NT2/D1 (cell line): ENCODE results near the gene COL20A1.

Experiments
- DNase-seq: peaks from one replicate; pipeline ENCODE4 v3.0.0-alpha.2; 2011; ENCODE audit warnings: low read depth, low spot score
- H3K27me3 ChIP-seq: 2 replicates; pipeline ENCODE4 v1.6.0; 2011; ENCODE audit warnings: mild to moderate bottlenecking; ENCODE audit not compliant: insufficient read length, insufficient read depth
- H3K36me3 ChIP-seq: 2 replicates; pipeline ENCODE4 v1.6.1; 2011; ENCODE audit warnings: mild to moderate bottlenecking, low read length, mixed read lengths; ENCODE audit not compliant: insufficient read depth, insufficient read length
- H3K4me1 ChIP-seq: 2 replicates; pipeline ENCODE4 v1.5.1; 2011; ENCODE audit not compliant: insufficient read depth, insufficient read length
- H3K4me3 ChIP-seq: 2 replicates; pipeline ENCODE4 v1.5.1; 2011; ENCODE audit warnings: low read depth; ENCODE audit not compliant: insufficient read length
- H3K9ac ChIP-seq: 2 replicates; pipeline ENCODE4 v1.6.0; 2011; ENCODE audit warnings: low read depth; ENCODE audit not compliant: insufficient read length
- H3K9me3 ChIP-seq: 2 replicates; pipeline ENCODE4 v1.5.1; 2011; ENCODE audit warnings: mild to moderate bottlenecking, low read length; ENCODE audit not compliant: insufficient read depth
- SUZ12 ChIP-seq: IDR thresholded peaks from 2 replicates; pipeline ENCODE4 v1.6.1; 2011; ENCODE audit not compliant: insufficient read length, insufficient read depth; ENCODE audit errors: extremely low read depth
- YY1 ChIP-seq: IDR thresholded peaks from 2 replicates; pipeline ENCODE4 v1.6.1; 2011; ENCODE audit not compliant: insufficient read length, insufficient read depth
- ZNF274 ChIP-seq: IDR thresholded peaks from 2 replicates; pipeline ENCODE4 v1.6.1; 2011; ENCODE audit warnings: mild to moderate bottlenecking, low read depth, low read length

The COL20A1 gene

GRCh38 chr20:63313349-63314014 lies 20.5 kb downstream of the COL20A1 start:
- Histone ChIP-seq H3K36me3 (peaks cover 8% of the 10 kb centered on the region), H3K4me3 (no peak overlapping the region), H3K4me1 (peaks cover 17% of the 10 kb centered on the region), H3K9me3 (no peaks in the 10 kb centered on the region), H3K27me3 (no peaks in the 10 kb centered on the region), H3K9ac (no peak overlapping the region)
- DNase-seq, result no peak
- TF ChIP-seq YY1 (no peak), SUZ12 (no peak), ZNF274 (no peak)

GRCh38 chr20:63314015-63314471 lies 21.1 kb downstream of the COL20A1 start:
- Histone ChIP-seq H3K4me1 (peaks cover 16% of the 10 kb centered on the region), H3K4me3 (no peak overlapping the region), H3K27me3 (no peaks in the 10 kb centered on the region), H3K9ac (no peak overlapping the region), H3K9me3 (no peaks in the 10 kb centered on the region), H3K36me3 (peaks cover 8% of the 10 kb centered on the region)
- no peak for DNase-seq
- no peak for TF ChIP-seq YY1
- TF ChIP-seq SUZ12, result no peak

- Histone ChIP-seq H3K36me3 (peaks cover 8% of the 10 kb centered on the region), H3K9ac (no peak overlapping the region), H3K27me3 (no peaks in the 10 kb centered on the region), H3K4me3 (no peak overlapping the region), H3K4me1 (peaks cover 12% of the 10 kb centered on the region), H3K9me3 (no peaks in the 10 kb centered on the region)
- TF ChIP-seq SUZ12, result no peak
- no peak for TF ChIP-seq YY1
- no peak for TF ChIP-seq ZNF274
- no peak for DNase-seq
Measured at GRCh38 chr20:63314566-63315239, 21.7 kb downstream of the COL20A1 start.

- H3K4me3 ChIP-seq, result no peak overlapping the region
- no peak overlapping the region for H3K9ac ChIP-seq
- peaks cover 8% of the 10 kb centered on the region for H3K36me3 ChIP-seq
- H3K4me1 ChIP-seq, result peaks cover 8% of the 10 kb centered on the region
- no peak for TF ChIP-seq SUZ12
- H3K9me3 ChIP-seq, result no peaks in the 10 kb centered on the region
- DNase-seq, result no peak
- no peaks in the 10 kb centered on the region for H3K27me3 ChIP-seq
Measured at GRCh38 chr20:63315240-63315689, 22.3 kb downstream of the COL20A1 start.

- peaks cover 8% of the 10 kb centered on the region for H3K36me3 ChIP-seq
- H3K4me3 ChIP-seq, result no peak overlapping the region
- peaks cover 8% of the 10 kb centered on the region for H3K4me1 ChIP-seq
- no peak for TF ChIP-seq YY1
- no peaks in the 10 kb centered on the region for H3K9me3 ChIP-seq
- DNase-seq, result no peak
- no peak overlapping the region for H3K9ac ChIP-seq
- H3K27me3 ChIP-seq, result no peaks in the 10 kb centered on the region
Measured at GRCh38 chr20:63315731-63316491, 22.9 kb downstream of the COL20A1 start.

- Histone ChIP-seq H3K27me3 (no peaks in the 10 kb centered on the region), H3K4me1 (peaks cover 8% of the 10 kb centered on the region), H3K4me3 (no peak overlapping the region), H3K9ac (no peak overlapping the region), H3K36me3 (peaks cover 8% of the 10 kb centered on the region), H3K9me3 (no peaks in the 10 kb centered on the region)
- no peak for TF ChIP-seq YY1
- TF ChIP-seq SUZ12, result no peak
- TF ChIP-seq ZNF274, result no peak
- no peak for DNase-seq
Measured at GRCh38 chr20:63316502-63316921, 23.5 kb downstream of the COL20A1 start.

GRCh38 chr20:63317061-63317460 lies 24.1 kb downstream of the COL20A1 start:
- no peak for DNase-seq
- no peak overlapping the region for H3K4me3 ChIP-seq
- peaks cover 8% of the 10 kb centered on the region for H3K4me1 ChIP-seq
- TF ChIP-seq YY1 (no peak), ZNF274 (no peak), SUZ12 (no peak)
- H3K36me3 ChIP-seq, result peaks cover 8% of the 10 kb centered on the region
- H3K27me3 ChIP-seq, result no peaks in the 10 kb centered on the region
- no peaks in the 10 kb centered on the region for H3K9me3 ChIP-seq
- no peak overlapping the region for H3K9ac ChIP-seq
